Stimulated activated CD4-positive, alpha-beta T cell treated with anti-CD3 and anti-CD28 coated beads, Interleukin-1b, Interleukin-23, amount 100 ng/mL, for 24 hours (primary cell): ENCODE measurements around the gene SULT1E1.

Source experiments
- DNase-seq, 4 experiments: peaks; one replicate each; pipeline ENCODE4 v3.0.0-alpha.2; 2020; ENCODE audit warnings: low read depth in 4 of 4, low spot score in 1 of 4

SULT1E1 gene

DNA sequence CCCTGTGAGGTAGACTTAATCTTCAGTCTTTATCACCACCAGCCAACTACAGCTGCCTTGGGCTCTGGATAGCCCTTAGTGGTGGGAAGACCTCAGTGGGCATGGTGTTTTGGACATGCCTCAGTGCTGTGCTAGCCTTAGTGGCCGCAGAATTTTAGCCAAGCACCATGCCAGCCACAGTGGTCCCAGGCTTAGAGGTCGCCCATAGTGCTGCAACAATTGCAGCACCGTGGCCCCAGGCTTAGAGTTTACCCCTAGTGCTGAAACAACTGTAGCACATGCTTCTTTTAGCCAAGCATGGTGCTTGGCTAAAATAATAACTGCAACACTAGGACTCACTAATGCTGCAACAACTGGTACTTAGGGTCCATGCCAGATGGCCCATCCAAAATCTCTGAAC is 60.6 kb downstream of the SULT1E1 start:
- DNase-seq, result no peak

DNA sequence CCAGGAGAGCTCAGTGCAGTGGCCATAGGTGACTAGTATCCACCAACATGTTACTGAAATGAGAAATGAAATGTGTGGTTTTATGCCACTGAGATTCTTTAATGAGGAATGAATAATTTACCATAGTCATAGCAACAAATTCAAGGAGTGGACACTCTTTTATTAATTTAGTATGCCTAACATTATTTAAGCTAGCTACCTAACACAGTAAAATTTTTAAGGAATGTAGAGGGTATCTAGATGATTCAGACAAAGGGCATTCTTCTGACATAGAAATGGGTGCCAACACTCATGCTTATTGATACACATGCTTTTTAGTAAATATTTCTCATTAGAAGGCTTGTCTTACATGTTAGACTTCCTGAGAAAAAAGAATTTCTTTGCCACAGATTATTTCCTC is 66.2 kb downstream of the SULT1E1 start:
- DNase-seq, result no peak
